Measurements from ENCODE around the gene ZMYM4. TPM values are rescaled to one million over a fixed set of nuclear protein-coding genes. Genes with fewer than 3 reads are reported as not detected.

Gene ZMYM4
- total and polyA plus RNA-seq, 2 experiments from 2014 or later: 34.9 to 37.7 TPM

- 75 to 79% methylated on average over 6 of the region's 6 CpGs for WGBS, 2 experiments (ENCODE audit: low coverage in 1 of 2, low lambda C conversion rate in 2 of 2, missing lambda C conversion rate in 2 of 2)
- no peaks in the 10 kb centered on the region for H3K36me3 ChIP-seq (ENCODE audit: low read depth)
- H3K79me2 ChIP-seq (ENCODE audit: insufficient read depth): peaks cover 100% of the 10 kb centered on the region
- H3K4me1 ChIP-seq (ENCODE audit: insufficient read depth): no peaks in the 10 kb centered on the region
- in situ Hi-C loops (cut with MboI): no loop called here
- H4K20me1 ChIP-seq (ENCODE audit: insufficient read depth): no peaks in the 10 kb centered on the region; the same call in 1 of the 2 replicates
- H3K27me3 ChIP-seq (replicated peaks; ENCODE audit: insufficient read depth): no peaks in the 10 kb centered on the region
- no peak for DNase-seq
- no peaks in the 10 kb centered on the region for H3K9me3 ChIP-seq (ENCODE audit: low read depth)
- no peak overlapping the region for H3K27ac ChIP-seq
- no peak overlapping the region for H3K4me2 ChIP-seq (ENCODE audit: unreplicated experiment)
- no peaks in the 10 kb centered on the region for H3K9me2 ChIP-seq (ENCODE audit: insufficient read depth)
- H2AFZ ChIP-seq: no peak overlapping the region
- no peak overlapping the region for H3K4me3 ChIP-seq
- H3F3A ChIP-seq (ENCODE audit: insufficient read depth): no peaks in the 10 kb centered on the region; the same call in 1 of the 2 replicates
- TF ChIP-seq EZH2phosphoT487 (IDR thresholded peaks at IDR 0.05; ENCODE audit: insufficient read depth, low read depth) (no peak), EZH2 (IDR thresholded peaks at IDR 0.05; ENCODE audit: insufficient read depth, poor library complexity, severe bottlenecking) (no peak)
- no peak overlapping the region for H3K9ac ChIP-seq
Measured at GRCh38 chr1:35278886-35279554, 10.5 kb downstream of the ZMYM4 start.

- Histone ChIP-seq H3K4me2 (ENCODE audit: unreplicated experiment) (no peak overlapping the region), H3K36me3 (ENCODE audit: low read depth) (no peaks in the 10 kb centered on the region), H3K4me1 (ENCODE audit: insufficient read depth) (no peaks in the 10 kb centered on the region), H3K79me2 (ENCODE audit: insufficient read depth) (peaks cover 100% of the 10 kb centered on the region), H3K9ac (no peak overlapping the region), H3F3A (ENCODE audit: insufficient read depth) (no peaks in the 10 kb centered on the region; the same call in 1 of the 2 replicates), H3K27ac (no peak overlapping the region), H3K27me3 (replicated peaks; ENCODE audit: insufficient read depth) (no peaks in the 10 kb centered on the region), H3K4me3 (no peak overlapping the region), H3K9me3 (ENCODE audit: low read depth) (no peaks in the 10 kb centered on the region), H2AFZ (no peak overlapping the region), H4K20me1 (ENCODE audit: insufficient read depth) (no peaks in the 10 kb centered on the region; the same call in 1 of the 2 replicates), H3K9me2 (ENCODE audit: insufficient read depth) (no peaks in the 10 kb centered on the region)
- TF ChIP-seq EZH2 (IDR thresholded peaks at IDR 0.05; ENCODE audit: insufficient read depth, poor library complexity, severe bottlenecking) (no peak), EZH2phosphoT487 (IDR thresholded peaks at IDR 0.05; ENCODE audit: insufficient read depth, low read depth) (no peak)
- DNase-seq: no peak
- in situ Hi-C loops (cut with MboI): no loop called here
- WGBS, 2 experiments (ENCODE audit: low coverage in 1 of 2, low lambda C conversion rate in 2 of 2, missing lambda C conversion rate in 2 of 2): 94 to 96% methylated on average over 1 of the region's 1 CpG
Measured at GRCh38 chr1:35279555-35279904, 11.0 kb downstream of the ZMYM4 start.

GRCh38 chr1:35280006-35280405 is 11.5 kb downstream of the ZMYM4 start:
- no peak for DNase-seq
- 100% methylated on average over 1 of the region's 1 CpG for WGBS, 2 experiments (ENCODE audit: low coverage in 1 of 2, low lambda C conversion rate in 2 of 2, missing lambda C conversion rate in 2 of 2)
- in situ Hi-C loops (cut with MboI): no loop called here
- H3K9me3 ChIP-seq (ENCODE audit: low read depth): no peaks in the 10 kb centered on the region
- no peaks in the 10 kb centered on the region; the same call in 1 of the 2 replicates for H4K20me1 ChIP-seq (ENCODE audit: insufficient read depth)
- peaks cover 100% of the 10 kb centered on the region for H3K79me2 ChIP-seq (ENCODE audit: insufficient read depth)
- no peak overlapping the region for H3K4me2 ChIP-seq (ENCODE audit: unreplicated experiment)
- TF ChIP-seq EZH2 (IDR thresholded peaks at IDR 0.05; ENCODE audit: insufficient read depth, poor library complexity, severe bottlenecking): no peak
- TF ChIP-seq EZH2phosphoT487 (IDR thresholded peaks at IDR 0.05; ENCODE audit: insufficient read depth, low read depth): no peak
- no peak overlapping the region for H3K9ac ChIP-seq
- no peak overlapping the region for H3K27ac ChIP-seq
- H3K27me3 ChIP-seq (replicated peaks; ENCODE audit: insufficient read depth): no peaks in the 10 kb centered on the region
- H3K36me3 ChIP-seq (ENCODE audit: low read depth): no peaks in the 10 kb centered on the region; the same call in 1 of the 2 replicates
- H3K9me2 ChIP-seq (ENCODE audit: insufficient read depth): no peaks in the 10 kb centered on the region
- H3K4me1 ChIP-seq (ENCODE audit: insufficient read depth): no peaks in the 10 kb centered on the region
- no peak overlapping the region for H2AFZ ChIP-seq
- no peaks in the 10 kb centered on the region; the same call in 1 of the 2 replicates for H3F3A ChIP-seq (ENCODE audit: insufficient read depth)
- no peak overlapping the region for H3K4me3 ChIP-seq

GRCh38 chr1:35281565-35281964 is 13.1 kb downstream of the ZMYM4 start:
- DNase-seq: no peak
- H3K4me2 ChIP-seq (ENCODE audit: unreplicated experiment): no peak overlapping the region
- no peaks in the 10 kb centered on the region for H3K9me3 ChIP-seq (ENCODE audit: low read depth)
- H3K9ac ChIP-seq: no peak overlapping the region
- TF ChIP-seq EZH2 (IDR thresholded peaks at IDR 0.05; ENCODE audit: insufficient read depth, poor library complexity, severe bottlenecking): no peak
- TF ChIP-seq EZH2phosphoT487 (IDR thresholded peaks at IDR 0.05; ENCODE audit: insufficient read depth, low read depth): no peak
- in situ Hi-C loops (cut with MboI): no loop called here
- no peaks in the 10 kb centered on the region for H3K4me1 ChIP-seq (ENCODE audit: insufficient read depth)
- no peak overlapping the region for H2AFZ ChIP-seq
- H3K4me3 ChIP-seq: no peak overlapping the region
- H4K20me1 ChIP-seq (ENCODE audit: insufficient read depth): no peaks in the 10 kb centered on the region; the same call in 1 of the 2 replicates
- H3K36me3 ChIP-seq (ENCODE audit: low read depth): no peaks in the 10 kb centered on the region; the same call in 1 of the 2 replicates
- H3K9me2 ChIP-seq (ENCODE audit: insufficient read depth): no peaks in the 10 kb centered on the region
- H3K27me3 ChIP-seq (replicated peaks; ENCODE audit: insufficient read depth): no peaks in the 10 kb centered on the region
- H3K27ac ChIP-seq: no peak overlapping the region
- 97 to 100% methylated on average over 3 of the region's 3 CpGs for WGBS, 2 experiments (ENCODE audit: low coverage in 1 of 2, low lambda C conversion rate in 2 of 2, missing lambda C conversion rate in 2 of 2)
- H3K79me2 ChIP-seq (ENCODE audit: insufficient read depth): peaks cover 100% of the 10 kb centered on the region
- peaks cover 8% of the 10 kb centered on the region for H3F3A ChIP-seq (ENCODE audit: insufficient read depth)

Data from GM23248 (cell line).